Measurements from ENCODE around the gene HERPUD2.
A peak's percentile ranks its signal among the peaks of the same experiment; 100 is the strongest.

GRCh38 chr7:35725280-35725680, 30.3 kb upstream of the HERPUD2 start:
- peak; percentile 76 for TF ChIP-seq CTCF (IDR thresholded peaks at IDR 0.05; ENCODE audit: insufficient read depth, low read length, poor library complexity, severe bottlenecking)
- TF ChIP-seq EZH2phosphoT487 (conservative IDR thresholded peaks at IDR 0.05; ENCODE audit: low read length) = no peak
